ENCODE results near the gene PEAK1. TPM values are rescaled to one million over a fixed set of nuclear protein-coding genes. Genes with fewer than 3 reads are reported as not detected.
"Not testable (repeated sequence)": the region's sequence is repeated elsewhere in the genome, so short reads cannot be mapped to it uniquely, and the experiment has no call there.

PEAK1 gene
- total RNA-seq, 1 donor from 2014 or later: 60.0 TPM

DNA sequence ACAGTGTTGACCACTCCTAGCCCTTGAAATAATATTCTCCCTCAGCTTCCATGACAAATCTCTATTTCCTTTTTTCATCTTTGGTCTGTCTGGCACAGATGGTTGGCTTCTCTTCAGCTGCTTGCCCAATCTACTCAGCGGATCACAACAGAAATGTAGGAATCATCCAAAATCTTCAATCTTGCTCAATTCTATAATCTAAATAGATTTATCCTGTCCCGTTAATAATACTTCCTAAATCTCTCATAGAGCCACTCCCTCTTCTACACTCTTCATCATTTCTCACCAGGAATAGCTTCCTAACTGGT is 3.8 kb downstream of the PEAK1 start:
- no peaks in the 10 kb centered on the region for H3K9me3 ChIP-seq (ENCODE audit: control insufficient read depth in 3 of 3, low read length in 3 of 3)
- no peaks in the 10 kb centered on the region for H3K27me3 ChIP-seq (ENCODE audit: control insufficient read depth in 3 of 3, insufficient read depth in 3 of 3, low read length in 3 of 3)
- H3K36me3 ChIP-seq (ENCODE audit: control insufficient read depth in 3 of 3, insufficient read depth in 3 of 3, low read length in 3 of 3): no peaks in the 10 kb centered on the region
- no peak overlapping the region for H3K4me3 ChIP-seq (ENCODE audit: low read length in 3 of 3)
- H3K9ac ChIP-seq (ENCODE audit: low read depth in 1 of 3, low read length in 3 of 3): no peak overlapping the region
- H3K27ac ChIP-seq (ENCODE audit: low read depth, low read length): no peak overlapping the region
- H3K4me1 ChIP-seq (ENCODE audit: control insufficient read depth in 3 of 3, insufficient read depth in 3 of 3, low read length in 3 of 3): peaks cover 7 to 35% (median 30%) of the 10 kb centered on the region in 3 donors

DNA sequence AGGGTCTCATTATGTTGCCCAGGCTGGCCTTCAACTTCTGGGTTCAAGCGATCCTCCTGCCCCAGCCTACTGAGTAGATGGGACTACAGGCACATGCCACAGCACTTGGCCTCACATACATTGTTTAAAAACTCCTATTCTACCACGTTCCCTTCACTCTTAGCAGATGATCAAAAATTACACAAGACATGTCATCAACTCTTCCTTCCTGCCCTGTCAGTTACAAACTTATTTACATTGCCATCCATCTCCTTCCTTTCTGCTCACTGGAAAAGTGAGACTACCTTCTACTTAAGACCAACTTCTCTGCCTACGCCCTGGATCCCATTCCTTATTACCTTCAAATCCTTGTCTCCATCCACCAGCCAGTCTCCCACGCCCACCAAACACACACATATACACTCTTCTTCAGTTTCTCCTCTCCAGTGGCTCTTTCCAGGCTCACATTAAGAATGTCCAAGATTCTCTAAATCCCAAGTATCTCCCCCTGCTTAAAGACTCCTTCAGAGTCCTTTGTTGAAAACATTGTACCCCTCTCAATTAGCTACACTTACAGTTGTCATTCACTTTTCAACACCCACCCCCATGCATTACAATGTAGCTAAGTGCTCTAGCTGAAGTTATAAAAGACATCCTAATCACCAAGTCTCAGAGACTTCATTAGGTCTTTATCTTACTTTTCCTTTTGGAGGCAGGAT is 4.3 kb downstream of the PEAK1 start:
- Histone ChIP-seq H3K4me3 (ENCODE audit: low read length in 3 of 3) (no peak overlapping the region), H3K36me3 (ENCODE audit: control insufficient read depth in 3 of 3, insufficient read depth in 3 of 3, low read length in 3 of 3) (no peaks in the 10 kb centered on the region), H3K27me3 (ENCODE audit: control insufficient read depth in 3 of 3, insufficient read depth in 3 of 3, low read length in 3 of 3) (no peaks in the 10 kb centered on the region), H3K9ac (ENCODE audit: low read depth in 1 of 3, low read length in 3 of 3) (no peak overlapping the region), H3K27ac (ENCODE audit: low read depth, low read length) (no peak overlapping the region), H3K9me3 (ENCODE audit: control insufficient read depth in 3 of 3, low read length in 3 of 3) (no peaks in the 10 kb centered on the region), H3K4me1 (ENCODE audit: control insufficient read depth in 3 of 3, insufficient read depth in 3 of 3, low read length in 3 of 3) (peaks cover 6 to 32% (median 29%) of the 10 kb centered on the region in 3 donors)

GRCh38 chr15:77414789-77415442 is 5.0 kb downstream of the PEAK1 start:
- no peak overlapping the region for H3K27ac ChIP-seq (ENCODE audit: low read depth, low read length)

GRCh38 chr15:77413699-77414349 is 6.1 kb downstream of the PEAK1 start:
- peaks cover 6 to 34% (median 29%) of the 10 kb centered on the region in 3 donors for H3K4me1 ChIP-seq (ENCODE audit: control insufficient read depth in 3 of 3, insufficient read depth in 3 of 3, low read length in 3 of 3)

More at GRCh38 chr15:77414789-77415442, 5.0 kb downstream of the PEAK1 start:
- Histone ChIP-seq H3K4me1 (ENCODE audit: control insufficient read depth in 3 of 3, insufficient read depth in 3 of 3, low read length in 3 of 3) (peaks cover 6 to 32% (median 31%) of the 10 kb centered on the region in 3 donors), H3K36me3 (ENCODE audit: control insufficient read depth in 3 of 3, insufficient read depth in 3 of 3, low read length in 3 of 3) (no peaks in the 10 kb centered on the region), H3K4me3 (ENCODE audit: low read length in 3 of 3) (no peak overlapping the region), H3K9me3 (ENCODE audit: control insufficient read depth in 3 of 3, low read length in 3 of 3) (no peaks in the 10 kb centered on the region), H3K9ac (ENCODE audit: low read depth in 1 of 3, low read length in 3 of 3) (no peak overlapping the region), H3K27me3 (ENCODE audit: control insufficient read depth in 3 of 3, insufficient read depth in 3 of 3, low read length in 3 of 3) (no peaks in the 10 kb centered on the region)

DNA sequence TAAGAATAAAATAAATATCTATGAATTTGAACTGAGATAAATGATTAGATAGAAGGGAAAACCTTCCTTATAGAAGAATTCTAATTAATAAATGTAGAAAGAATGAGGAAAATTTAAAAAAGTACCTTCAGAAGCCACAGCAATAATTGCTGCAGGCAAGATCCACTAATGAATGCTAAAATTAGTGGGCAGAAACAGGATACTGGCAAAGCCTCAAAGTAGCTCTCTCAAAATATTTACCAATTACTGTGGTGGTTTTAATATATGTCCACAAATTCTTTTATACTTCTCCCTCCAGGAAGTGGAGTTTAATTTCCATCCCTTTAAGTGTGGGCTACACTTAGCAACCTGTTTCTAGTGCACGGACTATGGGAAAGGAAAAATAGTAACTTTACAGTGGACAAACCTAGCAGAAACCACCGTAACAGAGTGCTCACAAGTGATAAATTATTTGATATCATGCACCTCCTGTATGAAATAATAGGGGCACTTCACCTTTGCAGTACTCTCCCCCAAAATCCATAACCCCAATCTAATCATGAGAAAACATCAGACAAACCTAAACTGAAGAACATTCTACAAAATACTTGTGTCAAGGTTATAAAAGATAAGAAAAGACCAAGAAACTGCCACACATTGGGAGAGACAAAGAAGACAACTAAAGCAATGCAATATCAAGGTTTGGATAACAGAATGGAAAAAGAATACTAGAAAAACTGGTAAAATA is 6.8 kb downstream of the PEAK1 start:
- Histone ChIP-seq H3K4me3 (ENCODE audit: low read length in 3 of 3) (no peak overlapping the region), H3K36me3 (ENCODE audit: control insufficient read depth in 3 of 3, insufficient read depth in 3 of 3, low read length in 3 of 3) (no peaks in the 10 kb centered on the region), H3K27me3 (ENCODE audit: control insufficient read depth in 3 of 3, insufficient read depth in 3 of 3, low read length in 3 of 3) (no peaks in the 10 kb centered on the region), H3K4me1 (ENCODE audit: control insufficient read depth in 3 of 3, insufficient read depth in 3 of 3, low read length in 3 of 3) (peaks cover 6 to 33% (median 23%) of the 10 kb centered on the region in 3 donors), H3K9ac (ENCODE audit: low read depth in 1 of 3, low read length in 3 of 3) (peak overlapping the region in 1 of 3 donors; percentile 24), H3K27ac (ENCODE audit: low read depth, low read length) (no peak overlapping the region), H3K9me3 (ENCODE audit: control insufficient read depth in 3 of 3, low read length in 3 of 3) (no peaks in the 10 kb centered on the region)

More at GRCh38 chr15:77413699-77414349, 6.1 kb downstream of the PEAK1 start:
- H3K9me3 ChIP-seq (ENCODE audit: control insufficient read depth in 3 of 3, low read length in 3 of 3): no peaks in the 10 kb centered on the region
- no peak overlapping the region for H3K4me3 ChIP-seq (ENCODE audit: low read length in 3 of 3)
- no peak overlapping the region for H3K9ac ChIP-seq (ENCODE audit: low read depth in 1 of 3, low read length in 3 of 3)
- H3K27me3 ChIP-seq (ENCODE audit: control insufficient read depth in 3 of 3, insufficient read depth in 3 of 3, low read length in 3 of 3): no peaks in the 10 kb centered on the region
- no peaks in the 10 kb centered on the region for H3K36me3 ChIP-seq (ENCODE audit: control insufficient read depth in 3 of 3, insufficient read depth in 3 of 3, low read length in 3 of 3)
- H3K27ac ChIP-seq (ENCODE audit: low read depth, low read length): no peak overlapping the region

- Histone ChIP-seq H3K4me3 (ENCODE audit: low read length in 3 of 3) (no peak overlapping the region), H3K9ac (ENCODE audit: low read depth in 1 of 3, low read length in 3 of 3) (no peak overlapping the region), H3K36me3 (ENCODE audit: control insufficient read depth in 3 of 3, insufficient read depth in 3 of 3, low read length in 3 of 3) (no peaks in the 10 kb centered on the region), H3K27me3 (ENCODE audit: control insufficient read depth in 3 of 3, insufficient read depth in 3 of 3, low read length in 3 of 3) (no peaks in the 10 kb centered on the region), H3K27ac (ENCODE audit: low read depth, low read length) (no peak overlapping the region), H3K4me1 (ENCODE audit: control insufficient read depth in 3 of 3, insufficient read depth in 3 of 3, low read length in 3 of 3) (peaks cover 6 to 25% (median 19%) of the 10 kb centered on the region in 3 donors), H3K9me3 (ENCODE audit: control insufficient read depth in 3 of 3, low read length in 3 of 3) (no peaks in the 10 kb centered on the region)
These were observed 8.3 kb downstream of the PEAK1 start for GRCh38 chr15:77411619-77411976.

- Histone ChIP-seq H3K9me3 (ENCODE audit: control insufficient read depth in 3 of 3, low read length in 3 of 3) (no peaks in the 10 kb centered on the region), H3K4me1 (ENCODE audit: control insufficient read depth in 3 of 3, insufficient read depth in 3 of 3, low read length in 3 of 3) (peaks cover 6 to 25% (median 15%) of the 10 kb centered on the region in 3 donors), H3K27ac (ENCODE audit: low read depth, low read length) (no peak overlapping the region), H3K36me3 (ENCODE audit: control insufficient read depth in 3 of 3, insufficient read depth in 3 of 3, low read length in 3 of 3) (no peaks in the 10 kb centered on the region), H3K4me3 (ENCODE audit: low read length in 3 of 3) (no peak overlapping the region), H3K9ac (ENCODE audit: low read depth in 1 of 3, low read length in 3 of 3) (no peak overlapping the region), H3K27me3 (ENCODE audit: control insufficient read depth in 3 of 3, insufficient read depth in 3 of 3, low read length in 3 of 3) (no peaks in the 10 kb centered on the region)
These were observed 8.9 kb downstream of the PEAK1 start for GRCh38 chr15:77410701-77411618.

DNA sequence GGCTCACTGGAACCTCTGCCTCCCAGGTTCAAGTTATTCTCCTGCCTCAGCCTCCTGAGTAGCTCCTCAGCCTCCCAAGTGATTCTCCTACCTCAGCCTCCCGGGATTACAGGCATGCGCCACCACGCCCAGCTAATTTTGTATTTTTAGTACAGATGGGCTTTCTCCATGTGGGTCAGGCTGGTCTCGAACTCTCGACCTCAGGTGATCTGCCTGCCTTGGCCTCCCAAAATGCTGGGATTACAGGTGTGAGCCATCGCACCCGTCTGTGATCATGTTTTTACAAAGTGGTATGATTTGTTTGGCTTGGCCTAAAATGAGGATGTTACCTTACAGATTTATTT is 9.8 kb downstream of the PEAK1 start:
- not testable (repeated sequence) for H3K9ac ChIP-seq (ENCODE audit: low read depth in 1 of 3, low read length in 3 of 3); H3K9me3 ChIP-seq (ENCODE audit: control insufficient read depth in 3 of 3, low read length in 3 of 3); H3K36me3 ChIP-seq (ENCODE audit: control insufficient read depth in 3 of 3, insufficient read depth in 3 of 3, low read length in 3 of 3); H3K27ac ChIP-seq (ENCODE audit: low read depth, low read length); H3K27me3 ChIP-seq (ENCODE audit: control insufficient read depth in 3 of 3, insufficient read depth in 3 of 3, low read length in 3 of 3); H3K4me3 ChIP-seq (ENCODE audit: low read length in 3 of 3)
- H3K4me1 ChIP-seq (ENCODE audit: control insufficient read depth in 3 of 3, insufficient read depth in 3 of 3, low read length in 3 of 3): peaks cover 6 to 22% (median 10%) of the 10 kb centered on the region in 3 donors

Data from skeletal muscle tissue (tissue), 4 donors.